Neuron (in vitro differentiated cells): ENCODE data around the gene RNASET2.
"Not testable (repeated sequence)": the region's sequence is repeated elsewhere in the genome, so short reads cannot be mapped to it uniquely, and the experiment has no call there.

Experiments used
- H2AFZ ChIP-seq: one replicate; pipeline ENCODE4 v1.6.1; 2013; ENCODE audit warnings: low read depth, mild to moderate bottlenecking, inconsistent platforms, low read length, moderate library complexity
- H3K27me3 ChIP-seq: one replicate; pipeline ENCODE4 v1.6.1; 2013; ENCODE audit warnings: low read length; ENCODE audit not compliant: insufficient read depth
- H3K36me3 ChIP-seq: one replicate; pipeline ENCODE4 v1.6.1; 2013; ENCODE audit warnings: low read length; ENCODE audit not compliant: insufficient read depth
- H3K4me1 ChIP-seq: one replicate; pipeline ENCODE4 v1.6.1; 2013; ENCODE audit warnings: low read length; ENCODE audit not compliant: insufficient read depth
- H3K4me3 ChIP-seq: 2 replicates; pipeline ENCODE4 v1.5.1; 2013; ENCODE audit warnings: mild to moderate bottlenecking, low read length, moderate library complexity
- H3K9me3 ChIP-seq: one replicate; pipeline ENCODE4 v1.6.1; 2013; ENCODE audit warnings: low read length

RNASET2 gene

DNA sequence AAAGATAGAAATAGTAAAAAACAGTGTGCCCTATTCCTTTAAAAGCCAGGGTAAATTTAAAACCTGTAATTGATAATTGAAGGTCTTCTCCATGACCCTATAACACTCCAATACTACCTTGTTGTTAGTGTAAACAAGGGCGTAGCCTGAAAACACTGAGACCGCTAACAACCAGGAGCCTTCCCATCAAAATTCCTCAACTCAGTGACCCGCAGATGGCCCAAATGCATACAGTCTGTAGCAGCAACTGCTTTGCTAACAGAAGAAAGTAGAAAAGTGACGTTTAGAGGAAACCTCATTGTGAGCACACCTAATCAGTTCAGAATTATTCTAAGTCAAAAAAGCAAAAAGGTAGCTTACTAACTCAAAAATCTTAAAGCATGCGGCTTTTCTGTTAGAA is 63.9 kb downstream of the RNASET2 start:
- not testable (repeated sequence) for H3K4me1 ChIP-seq, H3K36me3 ChIP-seq, H3K9me3 ChIP-seq, H3K27me3 ChIP-seq, H3K4me3 ChIP-seq, H2AFZ ChIP-seq

DNA sequence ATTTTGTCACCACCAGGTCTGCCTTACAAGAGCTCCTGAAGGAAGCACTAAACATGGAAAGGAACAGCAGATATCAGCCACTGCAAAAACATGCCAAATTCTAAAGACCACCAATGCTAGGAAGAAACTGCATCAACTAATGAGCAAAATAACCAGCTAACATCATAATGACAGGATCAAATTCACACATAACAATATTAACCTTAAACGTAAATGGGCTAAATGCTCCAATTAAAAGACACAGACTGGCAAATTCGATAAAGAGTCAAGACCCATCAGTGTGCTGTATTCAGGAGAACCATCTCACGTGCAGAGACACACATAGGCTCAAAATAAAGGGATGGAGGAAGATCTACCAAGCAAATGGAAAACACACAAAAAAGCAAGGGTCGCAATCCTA is 69.6 kb downstream of the RNASET2 start:
- H3K9me3 ChIP-seq, H2AFZ ChIP-seq, H3K4me1 ChIP-seq, H3K4me3 ChIP-seq, H3K36me3 ChIP-seq, H3K27me3 ChIP-seq: not testable (repeated sequence)

DNA sequence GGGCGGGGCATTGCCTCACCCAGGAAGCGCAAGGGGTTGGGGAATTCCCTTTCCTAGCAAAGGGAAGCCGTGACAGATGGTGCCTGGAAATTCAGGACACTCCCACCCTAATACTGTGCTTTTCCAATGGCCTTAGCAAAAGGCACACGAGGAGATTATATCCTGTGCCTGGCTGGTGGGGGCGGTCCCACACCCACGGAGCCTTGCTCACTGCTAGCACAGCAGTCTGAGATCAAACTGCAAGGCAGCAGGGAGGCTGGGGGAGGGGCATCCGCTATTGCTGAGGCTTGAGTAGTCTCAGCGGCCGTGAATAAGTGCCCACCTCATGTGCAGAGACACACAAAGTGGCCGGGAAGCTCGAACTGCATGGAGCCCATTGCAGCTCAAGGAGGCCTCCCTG is 71.4 kb downstream of the RNASET2 start:
- not testable (repeated sequence) for H2AFZ ChIP-seq, H3K36me3 ChIP-seq, H3K4me3 ChIP-seq, H3K4me1 ChIP-seq, H3K9me3 ChIP-seq, H3K27me3 ChIP-seq

DNA sequence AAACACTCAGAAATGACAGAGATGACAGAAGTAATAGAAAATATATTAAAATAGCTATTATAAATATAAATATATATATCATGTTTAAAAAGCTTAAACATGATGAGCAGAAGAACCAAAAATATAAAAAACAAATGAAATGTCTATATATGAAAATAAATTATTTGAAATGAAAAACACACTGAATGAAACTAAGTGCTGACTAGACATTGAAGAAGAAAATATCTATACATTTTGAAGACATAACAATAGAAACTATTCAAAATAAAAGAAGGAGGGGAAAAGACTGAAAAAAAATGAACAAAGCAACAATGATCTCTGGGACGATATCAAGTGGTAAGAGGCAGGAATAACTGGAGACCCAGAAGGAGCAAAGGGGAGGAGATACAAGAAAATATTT is 76.8 kb downstream of the RNASET2 start:
- Histone ChIP-seq H3K27me3 (no peaks in the 10 kb centered on the region), H3K36me3 (no peaks in the 10 kb centered on the region), H3K9me3 (no peaks in the 10 kb centered on the region), H3K4me1 (no peaks in the 10 kb centered on the region), H2AFZ (no peak overlapping the region), H3K4me3 (no peak overlapping the region)
